H1 (cell line): ENCODE results near the gene PCED1B. TPM values are rescaled to one million over a fixed set of nuclear protein-coding genes. Genes with fewer than 3 reads are reported as not detected.

Source experiments
- CBX5 ChIP-seq: fragments of 300-800, 300-1000 bp; sonication (generic); IDR thresholded peaks from 2 replicates; pipeline ENCODE4 v1.7.1; 2016; ENCODE audit warnings: antibody characterized with exemption, low read length, low read depth
- E2F6 ChIP-seq: IDR thresholded peaks from 2 replicates; pipeline ENCODE4 v1.6.1; 2012; ENCODE audit warnings: inconsistent platforms
- FOSL1 ChIP-seq: IDR thresholded peaks from 2 replicates; pipeline ENCODE4 v1.6.1; 2011; ENCODE audit warnings: mild to moderate bottlenecking, low read depth, low read length, moderate library complexity; ENCODE audit not compliant: insufficient read depth
- KDM4A ChIP-seq: IDR thresholded peaks from one replicate; pipeline ENCODE4 v1.7.1; 2012; ENCODE audit warnings: low read depth, mild to moderate bottlenecking, moderate library complexity, low read length, inconsistent platforms; ENCODE audit not compliant: severe bottlenecking
- SAP30 ChIP-seq: fragments of 300-600 bp; sonication (generic); IDR thresholded peaks from 2 replicates; pipeline ENCODE4 v1.7.1; 2012; ENCODE audit warnings: low read length, moderate library complexity, mild to moderate bottlenecking, inconsistent platforms; ENCODE audit not compliant: insufficient read depth, insufficient replicate concordance
- polyA plus RNA-seq, 7 experiments: library from polyadenylated mRNA; depleted of rRNA in 3 of 7; stranded (reverse) in 5 of 7; unstranded in 2 of 7; fragments of >200 nt in 5 of 7; fragments of 200-250 nt in 2 of 7; gene quantifications; 1 replicate in 5 of 7; 2 replicates in 1 of 7; 4 replicates in 1 of 7; pipeline versions ENCODE4 v1.2.1 to v1.2.3, GENCODE V29; 2011 to 2013; ENCODE audit warnings: missing spikeins in 2 of 7, mixed read lengths in 2 of 7
- total RNA-seq: library from RNA; stranded (reverse); fragmentation: NEBNext Ultra II Directional; extraction: Animal tissue kit (Norgen Biotek cat#: 25700); gene quantifications from 2 replicates; pipeline ENCODE4 v1.2.1, GENCODE V29; 2021

PCED1B gene
- total and polyA plus RNA-seq, 2 of the 8 experiments (the other 6 are each of a cell fraction or from before 2014, with no cell fraction given) = 4.7 to 5.4 TPM

- TF ChIP-seq E2F6 (no peak), KDM4A (no peak), FOSL1 (no peak), SAP30 (no peak), CBX5 (no peak)
These were observed 44.8 kb upstream of the PCED1B start (continued) for GRCh38 chr12:47034661-47035060.
